ENCODE data around the gene TJP3. TPM values are rescaled to one million over a fixed set of nuclear protein-coding genes. Genes with fewer than 3 reads are reported as not detected.

The TJP3 gene
- total RNA-seq, 2 donors from 2014 or later = 297 to 343 TPM

GRCh38 chr19:3725640-3726310 lies 17.6 kb downstream of the TJP3 start:
- ATAC-seq = peak; percentile 72
- peak; percentile 91 to 95 for DNase-seq
- intact Hi-C loops (cut with DNase I, micrococcal nuclease) = no loop called here

- ATAC-seq (no peak), DNase-seq (no peak)
- intact Hi-C loops (cut with DNase I, micrococcal nuclease) = no loop called here
Observed at GRCh38 chr19:3730457-3730958, 22.3 kb downstream of the TJP3 start.

GRCh38 chr19:3732108-3732507 lies 23.9 kb downstream of the TJP3 start:
- intact Hi-C loops (cut with DNase I, micrococcal nuclease) = no loop called here
- no peak for DNase-seq
- ATAC-seq = no peak

GRCh38 chr19:3733549-3734309 lies 25.5 kb downstream of the TJP3 start:
- intact Hi-C loops (cut with DNase I, micrococcal nuclease) = no loop called here
- ATAC-seq = no peak
- no peak for DNase-seq

GRCh38 chr19:3734310-3734600 lies 26.1 kb downstream of the TJP3 start:
- ATAC-seq = no peak
- intact Hi-C loops (cut with DNase I, micrococcal nuclease) = no loop called here
- no peak for DNase-seq

- no peak for ATAC-seq
- intact Hi-C loops (cut with DNase I, micrococcal nuclease) = no loop called here
- no peak for DNase-seq
Observed at GRCh38 chr19:3736106-3736724, 28.0 kb downstream of the TJP3 start.

- ATAC-seq = no peak
- intact Hi-C loops (cut with DNase I, micrococcal nuclease) = no loop called here
- no peak for DNase-seq
Observed at GRCh38 chr19:3737487-3738205, 29.5 kb downstream of the TJP3 start.

GRCh38 chr19:3738477-3739220 lies 30.5 kb downstream of the TJP3 start:
- peak; percentile 9 for ATAC-seq
- intact Hi-C loops (cut with DNase I, micrococcal nuclease) = no loop called here
- no peak for DNase-seq

GRCh38 chr19:3740431-3740830 lies 32.2 kb downstream of the TJP3 start:
- intact Hi-C loops (cut with DNase I, micrococcal nuclease) = no loop called here
- ATAC-seq = no peak
- DNase-seq = no peak

- ATAC-seq (peak; percentile 19), DNase-seq (no peak)
- intact Hi-C loops (cut with DNase I, micrococcal nuclease) = no loop called here
Observed at GRCh38 chr19:3743486-3743885, 35.3 kb downstream of the TJP3 start.

- ATAC-seq (no peak), DNase-seq (no peak)
- intact Hi-C loops (cut with DNase I, micrococcal nuclease) = no loop called here
Observed at GRCh38 chr19:3745363-3746045, 37.3 kb downstream of the TJP3 start.

- ATAC-seq (no peak), DNase-seq (no peak)
- intact Hi-C loops (cut with DNase I, micrococcal nuclease) = no loop called here
Observed at GRCh38 chr19:3746371-3747056, 38.3 kb downstream of the TJP3 start.

GRCh38 chr19:3748965-3749364 lies 40.8 kb downstream of the TJP3 start:
- DNase-seq (no peak), ATAC-seq (peak; percentile 21)
- intact Hi-C loops (cut with DNase I, micrococcal nuclease) = no loop called here

- intact Hi-C loops (cut with DNase I, micrococcal nuclease) = no loop called here
- DNase-seq (no peak), ATAC-seq (no peak)
Observed at GRCh38 chr19:3750211-3750610, 42.0 kb downstream of the TJP3 start.

- ATAC-seq (no peak), DNase-seq (no peak)
- intact Hi-C loops (cut with DNase I, micrococcal nuclease) = no loop called here
Observed at GRCh38 chr19:3751236-3751635, 43.1 kb downstream of the TJP3 start.

GRCh38 chr19:3752492-3752891 lies 44.3 kb downstream of the TJP3 start:
- peak; percentile 15 for ATAC-seq
- DNase-seq = no peak
- intact Hi-C loops (cut with DNase I, micrococcal nuclease) = no loop called here

- ATAC-seq (peak; percentile 3), DNase-seq (no peak)
- intact Hi-C loops (cut with DNase I, micrococcal nuclease) = no loop called here
Observed at GRCh38 chr19:3753631-3754410, 45.6 kb downstream of the TJP3 start.

Data from left colon (tissue), 2 donors.